ENCODE results near the gene MTMR1.

Gene MTMR1

GRCh38 chrX:150647331-150647730 is 45.9 kb upstream of the MTMR1 start:
- no peaks in the 10 kb centered on the region for H3K9me3 ChIP-seq (ENCODE audit: insufficient read depth, low read length)
- H3K27me3 ChIP-seq (ENCODE audit: low read length): no peaks in the 10 kb centered on the region
- no peak overlapping the region for H3K9ac ChIP-seq (ENCODE audit: low read length)
- no peak overlapping the region for H3K4me2 ChIP-seq (ENCODE audit: low read depth, low read length, poor library complexity, severe bottlenecking)
- H3K9me2 ChIP-seq (replicated peaks; ENCODE audit: insufficient read depth, low read length): no peaks in the 10 kb centered on the region
- no peaks in the 10 kb centered on the region for H4K20me1 ChIP-seq (ENCODE audit: low read depth, low read length)
- no peaks in the 10 kb centered on the region for H3K36me3 ChIP-seq (ENCODE audit: low read length)
- H3K4me3 ChIP-seq (ENCODE audit: insufficient read depth, low read length, poor library complexity, severe bottlenecking): no peak overlapping the region
- no peaks in the 10 kb centered on the region for H3K79me2 ChIP-seq (ENCODE audit: insufficient read depth, low read length)
- no peak overlapping the region for H2AFZ ChIP-seq (ENCODE audit: low read depth, low read length, severe bottlenecking)
- no peak for TF ChIP-seq EZH2phosphoT487 (conservative IDR thresholded peaks at IDR 0.05; ENCODE audit: low read length)
- TF ChIP-seq, protein P1, sequence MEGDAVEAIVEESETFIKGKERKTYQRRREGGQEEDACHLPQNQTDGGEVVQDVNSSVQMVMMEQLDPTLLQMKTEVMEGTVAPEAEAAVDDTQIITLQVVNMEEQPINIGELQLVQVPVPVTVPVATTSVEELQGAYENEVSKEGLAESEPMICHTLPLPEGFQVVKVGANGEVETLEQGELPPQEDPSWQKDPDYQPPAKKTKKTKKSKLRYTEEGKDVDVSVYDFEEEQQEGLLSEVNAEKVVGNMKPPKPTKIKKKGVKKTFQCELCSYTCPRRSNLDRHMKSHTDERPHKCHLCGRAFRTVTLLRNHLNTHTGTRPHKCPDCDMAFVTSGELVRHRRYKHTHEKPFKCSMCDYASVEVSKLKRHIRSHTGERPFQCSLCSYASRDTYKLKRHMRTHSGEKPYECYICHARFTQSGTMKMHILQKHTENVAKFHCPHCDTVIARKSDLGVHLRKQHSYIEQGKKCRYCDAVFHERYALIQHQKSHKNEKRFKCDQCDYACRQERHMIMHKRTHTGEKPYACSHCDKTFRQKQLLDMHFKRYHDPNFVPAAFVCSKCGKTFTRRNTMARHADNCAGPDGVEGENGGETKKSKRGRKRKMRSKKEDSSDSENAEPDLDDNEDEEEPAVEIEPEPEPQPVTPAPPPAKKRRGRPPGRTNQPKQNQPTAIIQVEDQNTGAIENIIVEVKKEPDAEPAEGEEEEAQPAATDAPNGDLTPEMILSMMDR (IDR thresholded peaks at IDR 0.05; ENCODE audit: insufficient read depth, low read length, poor library complexity, severe bottlenecking): no peak
- no peak overlapping the region for H3K27ac ChIP-seq (ENCODE audit: low read depth, low read length)
- H3F3A ChIP-seq (ENCODE audit: insufficient read depth): no peaks in the 10 kb centered on the region

GRCh38 chrX:150648296-150648940 is 44.8 kb upstream of the MTMR1 start:
- no peaks in the 10 kb centered on the region for H3K9me2 ChIP-seq (replicated peaks; ENCODE audit: insufficient read depth, low read length)
- H3K9ac ChIP-seq (ENCODE audit: low read length): no peak overlapping the region
- no peak overlapping the region for H3K4me2 ChIP-seq (ENCODE audit: low read depth, low read length, poor library complexity, severe bottlenecking)
- H3F3A ChIP-seq (ENCODE audit: insufficient read depth): no peaks in the 10 kb centered on the region
- no peak overlapping the region for H3K27ac ChIP-seq (ENCODE audit: low read depth, low read length)
- H3K79me2 ChIP-seq (ENCODE audit: insufficient read depth, low read length): no peaks in the 10 kb centered on the region
- no peaks in the 10 kb centered on the region for H4K20me1 ChIP-seq (ENCODE audit: low read depth, low read length)
- no peaks in the 10 kb centered on the region for H3K27me3 ChIP-seq (ENCODE audit: low read length)
- H3K36me3 ChIP-seq (ENCODE audit: low read length): no peaks in the 10 kb centered on the region
- TF ChIP-seq, protein P1 (IDR thresholded peaks at IDR 0.05; ENCODE audit: insufficient read depth, low read length, poor library complexity, severe bottlenecking): no peak
- no peak for TF ChIP-seq EZH2phosphoT487 (conservative IDR thresholded peaks at IDR 0.05; ENCODE audit: low read length)
- H3K4me3 ChIP-seq (ENCODE audit: insufficient read depth, low read length, poor library complexity, severe bottlenecking): no peak overlapping the region
- no peaks in the 10 kb centered on the region for H3K9me3 ChIP-seq (ENCODE audit: insufficient read depth, low read length)
- H2AFZ ChIP-seq (ENCODE audit: low read depth, low read length, severe bottlenecking): no peak overlapping the region

GRCh38 chrX:150649096-150649870 is 43.9 kb upstream of the MTMR1 start:
- Histone ChIP-seq H3K27ac (ENCODE audit: low read depth, low read length) (no peak overlapping the region), H3F3A (ENCODE audit: insufficient read depth) (no peaks in the 10 kb centered on the region), H3K4me2 (ENCODE audit: low read depth, low read length, poor library complexity, severe bottlenecking) (no peak overlapping the region), H4K20me1 (ENCODE audit: low read depth, low read length) (no peaks in the 10 kb centered on the region), H3K79me2 (ENCODE audit: insufficient read depth, low read length) (no peaks in the 10 kb centered on the region), H3K36me3 (ENCODE audit: low read length) (no peaks in the 10 kb centered on the region), H3K9me2 (replicated peaks; ENCODE audit: insufficient read depth, low read length) (no peaks in the 10 kb centered on the region), H3K27me3 (ENCODE audit: low read length) (no peaks in the 10 kb centered on the region), H3K9me3 (ENCODE audit: insufficient read depth, low read length) (no peaks in the 10 kb centered on the region), H3K4me3 (ENCODE audit: insufficient read depth, low read length, poor library complexity, severe bottlenecking) (no peak overlapping the region), H3K9ac (ENCODE audit: low read length) (no peak overlapping the region), H2AFZ (ENCODE audit: low read depth, low read length, severe bottlenecking) (no peak overlapping the region)
- no peak for TF ChIP-seq EZH2phosphoT487 (conservative IDR thresholded peaks at IDR 0.05; ENCODE audit: low read length)
- TF ChIP-seq, protein P1 (IDR thresholded peaks at IDR 0.05; ENCODE audit: insufficient read depth, low read length, poor library complexity, severe bottlenecking): no peak
